ENCODE data around the gene HRH4.

GRCh38 chr18:24432618-24433017, 27.8 kb upstream of the HRH4 start:
- TF ChIP-seq BCLAF1 (IDR thresholded peaks at IDR 0.05) (no peak), POLR2A (IDR thresholded peaks at IDR 0.05; ENCODE audit: low read depth, low read length) (no peak), EGR1 (IDR thresholded peaks at IDR 0.05; ENCODE audit: borderline replicate concordance in 1 of 2, low read depth in 2 of 2, low read length in 2 of 2) (no peak), YY1 (IDR thresholded peaks at IDR 0.05; ENCODE audit: low read depth, low read length) (no peak), SREBF1 (IDR thresholded peaks at IDR 0.05; ENCODE audit: low read length) (no peak), ATF7 (IDR thresholded peaks at IDR 0.05; ENCODE audit: low read depth) (no peak), FOXM1 (IDR thresholded peaks at IDR 0.05; ENCODE audit: low read depth, low read length) (no peak), NFYA (IDR thresholded peaks at IDR 0.05; ENCODE audit: borderline replicate concordance, low read depth, low read length) (no peak), EP300 (IDR thresholded peaks at IDR 0.05; ENCODE audit: borderline replicate concordance in 1 of 2, control insufficient read depth in 1 of 2, low read depth in 2 of 2, low read length in 2 of 2) (no peak), CTCF (IDR thresholded peaks at IDR 0.05 in 2 of 3, conservative IDR thresholded peaks at IDR 0.05 in 1 of 3; ENCODE audit: control insufficient read depth in 2 of 3, extremely low read depth in 1 of 3, insufficient read depth in 1 of 3, low read depth in 3 of 3, low read length in 3 of 3) (no peak), PAX8 (IDR thresholded peaks at IDR 0.05) (no peak), TAF1 (IDR thresholded peaks at IDR 0.05; ENCODE audit: borderline replicate concordance, low read depth, low read length) (no peak)

Data from GM12878 (cell line).